ENCODE results near the gene BSN.

DNA sequence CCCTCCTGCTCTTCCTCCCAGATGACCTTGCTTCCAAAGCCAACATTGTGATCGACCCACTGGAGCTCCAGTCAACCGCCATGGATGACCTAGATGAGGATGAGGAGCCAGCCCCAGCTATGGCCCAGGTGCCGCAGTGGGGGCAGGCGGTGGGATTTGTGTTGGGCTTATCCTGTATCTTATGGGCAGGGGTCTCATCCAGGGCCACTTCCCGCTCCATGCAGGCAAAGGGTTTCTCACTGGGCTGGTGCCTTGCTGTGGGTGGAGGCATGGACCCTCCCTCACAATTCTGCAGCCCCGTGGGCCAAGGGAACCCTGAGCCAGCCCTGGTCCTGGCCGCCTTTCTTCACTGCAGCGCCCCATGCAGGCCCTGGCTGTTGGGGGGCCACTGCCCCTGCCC, 150.4 kb downstream of the BSN start:
- TF ChIP-seq, protein P1, sequence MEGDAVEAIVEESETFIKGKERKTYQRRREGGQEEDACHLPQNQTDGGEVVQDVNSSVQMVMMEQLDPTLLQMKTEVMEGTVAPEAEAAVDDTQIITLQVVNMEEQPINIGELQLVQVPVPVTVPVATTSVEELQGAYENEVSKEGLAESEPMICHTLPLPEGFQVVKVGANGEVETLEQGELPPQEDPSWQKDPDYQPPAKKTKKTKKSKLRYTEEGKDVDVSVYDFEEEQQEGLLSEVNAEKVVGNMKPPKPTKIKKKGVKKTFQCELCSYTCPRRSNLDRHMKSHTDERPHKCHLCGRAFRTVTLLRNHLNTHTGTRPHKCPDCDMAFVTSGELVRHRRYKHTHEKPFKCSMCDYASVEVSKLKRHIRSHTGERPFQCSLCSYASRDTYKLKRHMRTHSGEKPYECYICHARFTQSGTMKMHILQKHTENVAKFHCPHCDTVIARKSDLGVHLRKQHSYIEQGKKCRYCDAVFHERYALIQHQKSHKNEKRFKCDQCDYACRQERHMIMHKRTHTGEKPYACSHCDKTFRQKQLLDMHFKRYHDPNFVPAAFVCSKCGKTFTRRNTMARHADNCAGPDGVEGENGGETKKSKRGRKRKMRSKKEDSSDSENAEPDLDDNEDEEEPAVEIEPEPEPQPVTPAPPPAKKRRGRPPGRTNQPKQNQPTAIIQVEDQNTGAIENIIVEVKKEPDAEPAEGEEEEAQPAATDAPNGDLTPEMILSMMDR (IDR thresholded peaks at IDR 0.05; ENCODE audit: insufficient read depth, low read length, poor library complexity, severe bottlenecking) = no peak
- no peak for TF ChIP-seq EZH2phosphoT487 (conservative IDR thresholded peaks at IDR 0.05; ENCODE audit: low read length)

All from SU-DHL-6 (cell line).